Activated CD8-positive, alpha-beta T cell treated with anti-CD3 and anti-CD28 coated beads for 36 hours (primary cell): ENCODE measurements around the gene PEPD. TPM values are rescaled to one million over a fixed set of nuclear protein-coding genes. Genes with fewer than 3 reads are reported as not detected.

Experiments used
- ATAC-seq: fragments of 200-7000 bp; cut with Tn5 transposase; one replicate; pipeline ENCODE4 v1.10.0; 2021; ENCODE audit warnings: mild to moderate bottlenecking, moderate library complexity
- CTCF ChIA-PET: fragments of 350-600 bp; sonication (Branson Sonifier 250); formaldehyde crosslinking; loops from one replicate; lab custom pipeline; 2021; ENCODE audit warnings: antibody characterized with exemption; lab: Charles Lee
- POLR2A ChIA-PET: fragments of 350-600 bp; sonication (Branson Sonifier 250); formaldehyde crosslinking; loops from one replicate; lab custom pipeline; 2021; ENCODE audit warnings: antibody characterized with exemption; lab: Charles Lee
- DNase-seq: peaks from one replicate; pipeline ENCODE4 v3.0.0-alpha.2; 2020
- H3K27ac Mint-ChIP-seq: one replicate; pipeline ENCODE4 v1.8.0; 2021; ENCODE audit warnings: mild to moderate bottlenecking, mixed read lengths
- H3K27me3 Mint-ChIP-seq: one replicate; pipeline ENCODE4 v1.8.0; 2021; ENCODE audit warnings: mixed read lengths
- H3K36me3 Mint-ChIP-seq: one replicate; pipeline ENCODE4 v1.8.0; 2021; ENCODE audit warnings: low read depth, mixed read lengths
- H3K4me1 Mint-ChIP-seq: one replicate; pipeline ENCODE4 v1.8.0; 2021; ENCODE audit warnings: low read depth, mixed read lengths
- H3K4me3 Mint-ChIP-seq: one replicate; pipeline ENCODE4 v1.8.0; 2021; ENCODE audit warnings: mild to moderate bottlenecking, moderate library complexity, mixed read lengths
- H3K9me3 Mint-ChIP-seq: one replicate; pipeline ENCODE4 v1.8.0; 2021; ENCODE audit warnings: mixed read lengths
- CTCF ChIP-seq: fragments of 200-600 bp; IDR thresholded peaks from one replicate; pipeline ENCODE4 v1.8.0; 2022; ENCODE audit warnings: antibody characterized with exemption, mild to moderate bottlenecking
- intact Hi-C: fragments of 100-400 bp; cut with micrococcal nuclease; formaldehyde crosslinking; loops from one replicate; pipeline ENCODE4 v1.10.0; 2022
- total RNA-seq, 2 experiments: library from RNA; stranded (reverse); gene quantifications; one replicate each; pipeline ENCODE4 v1.2.3, GENCODE V29; 2021

PEPD gene
- total RNA-seq, 2 experiments from 2014 or later, result 32.6 to 34.6 TPM

GRCh38 chr19:33460221-33460908 lies 61.2 kb downstream of the PEPD start:
- ChIA-PET CTCF (no interaction called here), POLR2A (no interaction called here)
- ATAC-seq, result no peak
- TF ChIP-seq CTCF, result no peak
- Mint-ChIP-seq H3K36me3 (peaks cover 1% of the 10 kb centered on the region), H3K4me3 (no peak overlapping the region), H3K27me3 (no peaks in the 10 kb centered on the region), H3K4me1 (no peaks in the 10 kb centered on the region), H3K9me3 (no peaks in the 10 kb centered on the region), H3K27ac (no peak overlapping the region)
- intact Hi-C loops, result no loop called here
- no peak for DNase-seq

- CTCF ChIA-PET, result no interaction called here
- POLR2A ChIA-PET, result no interaction called here
- H3K36me3 Mint-ChIP-seq, result peaks cover 1% of the 10 kb centered on the region
- no peak for TF ChIP-seq CTCF
- H3K27ac Mint-ChIP-seq, result no peak overlapping the region
- no peaks in the 10 kb centered on the region for H3K27me3 Mint-ChIP-seq
- no peak overlapping the region for H3K4me3 Mint-ChIP-seq
- H3K4me1 Mint-ChIP-seq, result no peaks in the 10 kb centered on the region
- H3K9me3 Mint-ChIP-seq, result no peaks in the 10 kb centered on the region
- DNase-seq, result no peak
- intact Hi-C loops, result no loop called here
- ATAC-seq, result no peak
Observed at GRCh38 chr19:33459222-33460090, 62.1 kb downstream of the PEPD start.

GRCh38 chr19:33458807-33459206 lies 62.8 kb downstream of the PEPD start:
- Mint-ChIP-seq H3K4me3 (no peak overlapping the region), H3K36me3 (peaks cover 1% of the 10 kb centered on the region), H3K27me3 (no peaks in the 10 kb centered on the region), H3K4me1 (no peaks in the 10 kb centered on the region), H3K27ac (no peak overlapping the region), H3K9me3 (no peaks in the 10 kb centered on the region)
- ATAC-seq (no peak), DNase-seq (no peak)
- ChIA-PET CTCF (no interaction called here), POLR2A (no interaction called here)
- TF ChIP-seq CTCF, result no peak
- intact Hi-C loops, result no loop called here

- no peak for DNase-seq
- H3K27me3 Mint-ChIP-seq, result no peaks in the 10 kb centered on the region
- ChIA-PET CTCF (no interaction called here), POLR2A (no interaction called here)
- TF ChIP-seq CTCF, result no peak
- H3K4me3 Mint-ChIP-seq, result no peak overlapping the region
- no peak overlapping the region for H3K27ac Mint-ChIP-seq
- intact Hi-C loops, result no loop called here
- H3K4me1 Mint-ChIP-seq, result no peaks in the 10 kb centered on the region
- no peaks in the 10 kb centered on the region for H3K9me3 Mint-ChIP-seq
- no peak for ATAC-seq
- no peaks in the 10 kb centered on the region for H3K36me3 Mint-ChIP-seq
Observed at GRCh38 chr19:33458171-33458633, 63.4 kb downstream of the PEPD start.

- TF ChIP-seq CTCF, result no peak
- no peaks in the 10 kb centered on the region for H3K36me3 Mint-ChIP-seq
- H3K27ac Mint-ChIP-seq, result no peak overlapping the region
- ChIA-PET CTCF (no interaction called here), POLR2A (no interaction called here)
- H3K9me3 Mint-ChIP-seq, result no peaks in the 10 kb centered on the region
- H3K4me3 Mint-ChIP-seq, result no peak overlapping the region
- no peaks in the 10 kb centered on the region for H3K27me3 Mint-ChIP-seq
- ATAC-seq, result no peak
- no peak for DNase-seq
- intact Hi-C loops, result no loop called here
- H3K4me1 Mint-ChIP-seq, result no peaks in the 10 kb centered on the region
Observed at GRCh38 chr19:33456845-33457220, 64.8 kb downstream of the PEPD start.
